ENCODE data around the gene COL23A1.

DNA sequence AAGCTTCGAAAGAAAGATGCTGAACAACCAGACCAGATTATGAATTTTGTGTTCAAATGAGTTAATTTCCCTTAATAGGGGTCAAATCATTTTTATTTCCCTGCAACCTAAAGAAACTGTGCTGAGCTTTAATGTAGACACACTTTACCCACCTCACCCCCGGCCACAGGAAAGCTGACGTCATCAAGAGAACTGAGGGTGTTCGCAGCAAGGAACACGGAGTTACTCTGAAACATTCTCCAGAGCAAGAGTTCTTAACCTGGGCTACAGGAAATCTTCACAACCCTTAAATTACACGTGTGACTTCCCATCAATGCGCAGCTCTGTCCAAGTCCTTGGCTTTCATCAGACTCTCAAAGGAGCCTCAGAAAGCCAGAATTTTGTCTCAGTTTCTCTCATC is 116.3 kb downstream of the COL23A1 start:
- TF ChIP-seq POLR2A (IDR thresholded peaks at IDR 0.05) (no peak), CTCF (IDR thresholded peaks at IDR 0.05) (no peak)

Data from tibial nerve (tissue), 3 donors.